Stimulated activated naive CD8-positive, alpha-beta T cell treated with anti-CD3 and anti-CD28 coated beads, Interleukin-15, Interleukin-2, amounts not matched to agents 100 ng/mL and 50 ng/mL, for 24 hours (primary cell): Measurements from ENCODE around the gene MGRN1.

Experiments used
- H3K27ac Mint-ChIP-seq: one replicate; pipeline ENCODE4 v1.8.0; 2021; ENCODE audit warnings: mild to moderate bottlenecking, mixed read lengths
- H3K27me3 Mint-ChIP-seq: one replicate; pipeline ENCODE4 v1.8.0; 2021; ENCODE audit warnings: mixed read lengths
- H3K36me3 Mint-ChIP-seq: one replicate; pipeline ENCODE4 v1.8.0; 2021; ENCODE audit warnings: low read depth, mixed read lengths
- H3K4me1 Mint-ChIP-seq: one replicate; pipeline ENCODE4 v1.8.0; 2021; ENCODE audit warnings: low read depth, mixed read lengths
- H3K4me3 Mint-ChIP-seq: one replicate; pipeline ENCODE4 v1.8.0; 2021; ENCODE audit warnings: mild to moderate bottlenecking, mixed read lengths
- H3K9me3 Mint-ChIP-seq: one replicate; pipeline ENCODE4 v1.8.0; 2021; ENCODE audit warnings: mixed read lengths

The MGRN1 gene

DNA sequence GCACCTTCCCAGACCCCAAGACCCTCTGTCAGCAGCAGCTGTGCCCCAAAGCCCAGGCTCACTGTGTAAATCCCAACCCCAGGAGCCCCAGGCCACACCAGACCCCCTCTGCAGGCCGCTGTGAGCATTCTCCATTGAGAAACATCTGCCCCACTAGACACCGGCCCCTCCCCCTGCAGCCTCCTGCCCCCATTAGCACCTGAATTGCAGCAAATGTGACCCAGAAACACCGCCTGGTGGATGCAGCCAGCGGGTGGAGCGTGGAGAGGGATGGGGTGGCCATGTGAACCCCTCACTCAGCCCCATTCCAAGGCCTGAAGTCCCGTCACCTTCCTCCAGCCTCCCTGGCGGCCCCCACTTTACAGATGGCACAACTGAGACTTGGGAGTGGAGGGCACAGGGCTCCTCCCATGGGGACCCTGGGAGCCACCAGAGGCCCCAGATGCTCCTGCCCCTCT lies 12.1 kb upstream of the MGRN1 start:
- Mint-ChIP-seq H3K27ac (no peak overlapping the region), H3K9me3 (no peaks in the 10 kb centered on the region), H3K4me3 (no peak overlapping the region), H3K4me1 (peaks cover 25% of the 10 kb centered on the region), H3K27me3 (no peaks in the 10 kb centered on the region), H3K36me3 (no peaks in the 10 kb centered on the region)

DNA sequence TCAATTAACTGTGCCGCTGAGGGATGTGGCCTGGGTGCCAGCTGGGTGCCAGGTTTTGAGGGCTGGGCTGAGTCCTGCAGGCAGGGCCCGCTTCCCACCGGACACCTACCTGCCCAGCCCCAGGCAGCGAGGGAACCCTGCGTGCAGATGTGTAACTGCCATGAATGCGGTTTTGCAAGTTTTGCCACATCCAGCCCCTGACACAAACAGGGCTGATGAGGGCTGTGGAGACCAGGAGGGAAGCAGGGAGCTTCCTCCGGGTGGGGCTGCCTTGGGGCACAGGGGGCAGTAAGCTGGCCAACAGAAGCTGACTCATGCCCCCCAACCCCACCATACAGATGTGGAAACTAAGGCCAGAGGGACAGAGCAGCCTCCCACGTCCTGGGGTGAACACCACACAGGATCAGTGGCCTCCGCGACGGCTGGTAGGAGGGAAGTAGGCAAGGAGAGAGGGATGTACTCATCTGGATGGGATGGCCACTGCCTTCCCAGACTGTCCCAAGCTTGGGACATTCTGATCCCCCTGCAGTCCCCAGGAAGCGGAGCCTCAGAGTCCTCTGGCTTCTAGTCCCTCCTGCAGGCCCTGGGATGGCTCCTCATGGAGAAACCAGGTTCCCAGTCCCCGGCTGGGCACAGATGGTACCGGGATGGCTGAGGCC lies 11.5 kb upstream of the MGRN1 start:
- peak overlapping the region; percentile 36 for H3K27ac Mint-ChIP-seq
- peak overlapping the region; percentile 80 for H3K4me3 Mint-ChIP-seq
- H3K4me1 Mint-ChIP-seq: peaks cover 25% of the 10 kb centered on the region
- H3K9me3 Mint-ChIP-seq: no peaks in the 10 kb centered on the region
- H3K27me3 Mint-ChIP-seq: no peaks in the 10 kb centered on the region
- H3K36me3 Mint-ChIP-seq: no peaks in the 10 kb centered on the region

DNA sequence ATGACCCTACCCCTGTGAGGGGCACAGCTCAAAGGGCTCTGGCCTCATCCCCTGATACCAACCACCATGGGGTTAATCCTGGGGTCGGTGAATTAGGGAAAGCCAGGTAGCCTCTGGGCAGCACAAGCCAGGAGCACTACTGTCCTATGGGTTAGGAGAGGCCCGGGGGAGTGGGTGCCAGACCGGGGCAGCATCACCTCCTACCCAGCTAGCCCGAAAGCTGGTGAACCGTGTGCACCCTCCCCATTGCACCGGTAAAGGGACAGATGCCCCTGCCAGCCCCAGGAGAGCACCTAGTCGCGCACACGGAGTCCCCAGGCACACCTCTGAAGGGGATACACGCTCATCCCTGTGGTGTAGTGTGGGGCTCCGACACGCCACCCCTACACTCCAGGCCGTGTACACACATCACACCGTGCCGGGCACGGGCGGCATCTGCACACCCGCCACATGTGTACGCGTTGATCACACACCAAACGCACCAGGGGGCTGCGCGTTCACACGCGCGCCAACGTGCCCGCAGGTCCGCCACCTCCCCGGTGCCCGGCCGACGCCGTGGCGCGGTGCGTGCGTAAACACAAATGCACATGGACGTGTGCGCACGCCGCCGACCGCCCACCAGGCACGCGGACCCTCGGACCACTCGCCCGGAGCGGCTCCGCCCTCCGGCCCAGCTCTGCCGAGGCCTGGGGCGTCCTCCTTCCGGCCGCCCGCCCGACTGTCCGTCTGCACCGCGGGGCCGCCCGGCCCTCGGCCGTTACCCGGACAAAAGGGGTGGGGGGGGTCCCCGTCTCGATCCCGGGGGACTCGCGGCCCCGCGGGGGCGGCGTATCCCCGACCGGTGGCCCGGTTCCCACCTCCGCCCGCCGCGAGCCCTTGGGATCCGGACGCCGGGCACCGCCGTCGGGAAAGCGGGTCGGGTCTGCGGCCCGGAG lies 10.7 kb upstream of the MGRN1 start:
- Mint-ChIP-seq H3K27me3 (no peaks in the 10 kb centered on the region), H3K36me3 (no peaks in the 10 kb centered on the region), H3K27ac (peak overlapping the region; percentile 65)

DNA sequence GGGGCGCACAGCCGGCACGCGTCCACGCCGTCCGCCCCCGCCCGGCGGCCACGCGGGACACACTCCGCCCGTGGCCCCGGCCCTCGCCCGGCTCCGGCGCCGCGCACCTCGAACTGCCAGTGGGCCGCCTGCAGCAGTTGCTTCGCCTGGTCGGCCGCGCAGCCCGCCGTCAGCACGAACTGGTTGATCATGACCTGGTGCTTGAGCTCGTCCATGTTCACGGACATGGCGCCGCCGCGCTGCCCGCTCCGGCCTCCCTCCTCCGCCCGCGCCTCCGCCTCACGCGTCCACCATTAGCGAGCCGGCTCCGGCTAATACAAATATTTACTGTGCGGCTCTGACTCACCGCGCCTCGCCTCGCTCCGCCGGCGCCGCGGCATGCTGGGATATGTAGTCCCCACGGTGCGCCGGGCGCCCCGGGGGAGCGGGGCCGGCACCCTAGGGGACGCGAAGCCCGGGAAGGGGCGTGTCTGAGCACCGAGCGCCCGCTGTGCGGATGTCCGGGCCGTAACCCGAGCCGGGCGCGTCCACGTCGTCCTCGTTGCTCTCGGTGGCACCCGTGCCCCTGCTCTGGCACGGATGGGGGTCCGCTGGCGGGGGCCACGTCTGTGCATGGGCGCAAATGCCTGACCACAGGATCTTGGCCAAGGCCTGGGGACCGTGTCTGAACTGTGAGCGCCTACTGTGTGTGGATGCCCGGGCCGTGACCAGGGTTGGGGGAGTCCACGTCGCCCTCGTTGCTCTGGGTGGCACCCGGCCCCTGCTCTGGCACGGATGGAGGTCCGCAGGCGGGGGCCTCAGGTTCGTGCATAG lies 9.8 kb upstream of the MGRN1 start, which contains the start of gene UBALD1:
Gene UBALD1, minus strand, starts transcription at position 318 of the 813 bp plus-strand sequence. Its CDS starts 91 bp downstream, at position 227.
- H3K27ac Mint-ChIP-seq: peak within 1 kb of the TSS; percentile 93
- H3K4me3 Mint-ChIP-seq: peak within 1 kb of the TSS; percentile 88
- no peaks in the 10 kb centered on the region for H3K9me3 Mint-ChIP-seq
- peaks cover 25% of the 10 kb centered on the region for H3K4me1 Mint-ChIP-seq
- no peaks in the 10 kb centered on the region for H3K27me3 Mint-ChIP-seq
- H3K36me3 Mint-ChIP-seq: no peaks in the 10 kb centered on the region

More for the DNA sequence above, 10.7 kb upstream of the MGRN1 start:
- Mint-ChIP-seq H3K4me3 (peak overlapping the region; percentile 80), H3K4me1 (peaks cover 25% of the 10 kb centered on the region), H3K9me3 (no peaks in the 10 kb centered on the region)

DNA sequence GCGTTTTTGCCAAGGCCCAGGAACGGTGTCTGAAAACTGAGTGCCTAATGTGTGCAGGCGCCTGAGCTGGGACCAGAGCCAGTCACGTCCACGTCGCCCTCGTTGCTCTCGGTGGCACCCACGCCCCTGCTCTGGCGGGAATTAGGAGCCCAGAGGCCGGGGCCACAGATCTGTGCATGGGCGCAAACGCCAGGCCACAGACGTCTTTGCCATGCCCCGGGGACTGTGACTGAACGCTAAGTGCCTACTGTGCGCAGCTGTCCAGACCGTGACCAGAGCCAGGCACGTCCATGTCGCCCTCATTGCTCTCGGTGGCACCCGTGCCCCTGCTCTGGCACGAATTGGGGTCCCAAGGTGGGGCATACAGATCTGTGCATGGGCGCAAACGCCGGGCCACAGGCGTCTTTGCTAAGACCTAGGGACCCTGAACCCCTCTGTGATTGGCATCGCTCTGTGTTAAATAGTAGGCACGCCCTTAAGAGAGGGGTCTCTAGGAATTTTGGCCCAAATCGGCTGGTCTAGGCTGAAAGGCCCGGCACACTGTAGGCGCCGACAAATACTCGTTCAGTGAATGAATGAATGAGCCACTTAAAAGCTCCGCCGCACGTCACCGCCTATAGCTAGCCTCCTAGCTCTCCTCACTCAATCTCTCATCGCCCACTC lies 9.1 kb upstream of the MGRN1 start:
- Mint-ChIP-seq H3K4me3 (peak overlapping the region; percentile 88), H3K4me1 (peaks cover 25% of the 10 kb centered on the region), H3K9me3 (no peaks in the 10 kb centered on the region), H3K27ac (peak overlapping the region; percentile 93), H3K27me3 (no peaks in the 10 kb centered on the region), H3K36me3 (no peaks in the 10 kb centered on the region)

DNA sequence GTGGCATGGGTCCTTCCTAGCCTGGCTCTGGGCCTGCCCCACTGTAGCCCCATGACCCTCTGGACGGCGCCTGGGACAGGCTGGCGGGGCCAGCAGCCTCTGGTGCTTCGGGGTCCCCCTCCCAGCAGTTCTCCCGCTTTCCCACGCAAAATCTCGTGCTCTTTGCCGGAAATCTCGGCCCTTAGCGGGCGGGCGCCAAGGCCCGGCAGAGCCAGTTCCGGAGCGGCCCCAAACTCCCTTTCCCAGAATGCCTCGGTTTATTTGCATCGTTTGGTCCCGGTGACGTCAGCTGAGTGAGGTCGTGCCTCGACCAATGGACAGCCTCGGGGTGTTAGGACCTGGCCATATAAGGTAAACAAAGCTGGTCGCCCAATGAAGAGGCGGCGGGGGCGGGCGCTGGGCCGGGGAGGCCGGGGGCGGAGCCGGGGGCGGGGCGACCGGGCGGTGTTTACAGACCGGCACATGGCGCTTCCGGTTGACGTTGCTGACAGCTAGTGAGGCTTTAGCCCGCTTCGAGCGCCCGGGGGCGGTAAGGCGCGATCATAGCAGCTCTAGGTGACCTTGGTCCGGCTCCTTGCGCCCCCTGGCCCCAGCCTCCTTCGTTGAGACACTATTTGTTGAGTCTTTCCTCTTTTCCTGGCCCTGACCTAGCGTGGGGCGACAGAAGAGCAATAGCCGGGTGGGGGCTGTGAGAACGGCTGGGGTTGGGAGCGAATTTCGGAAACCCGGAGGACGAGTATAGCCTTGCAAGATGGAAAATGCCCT lies 8.4 kb upstream of the MGRN1 start:
- H3K4me3 Mint-ChIP-seq: peak overlapping the region; percentile 91
- peaks cover 25% of the 10 kb centered on the region for H3K4me1 Mint-ChIP-seq
- H3K9me3 Mint-ChIP-seq: no peaks in the 10 kb centered on the region
- H3K36me3 Mint-ChIP-seq: no peaks in the 10 kb centered on the region
- peak overlapping the region; percentile 97 for H3K27ac Mint-ChIP-seq
- no peaks in the 10 kb centered on the region for H3K27me3 Mint-ChIP-seq

DNA sequence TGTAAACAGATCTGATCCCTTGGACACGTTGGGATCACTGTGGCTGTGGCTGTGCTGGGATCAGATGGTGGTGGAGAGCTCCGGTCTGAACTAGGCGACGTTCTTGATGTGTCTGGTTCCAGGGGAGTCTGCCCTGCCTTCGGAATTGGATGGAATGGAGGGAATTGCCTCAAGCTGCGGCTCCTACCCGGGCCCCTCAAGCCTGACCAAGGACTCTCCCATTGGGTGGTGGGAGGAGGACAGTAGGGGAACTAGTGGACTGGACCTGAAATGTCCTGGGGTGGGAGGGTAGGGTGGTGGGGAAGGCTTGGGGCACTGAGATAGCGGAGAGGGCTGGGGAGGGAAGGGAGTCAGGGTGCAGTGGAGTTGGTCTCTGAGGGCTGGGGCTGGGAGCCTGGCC lies 6.7 kb upstream of the MGRN1 start:
- no peaks in the 10 kb centered on the region for H3K27me3 Mint-ChIP-seq
- H3K36me3 Mint-ChIP-seq: no peaks in the 10 kb centered on the region
- H3K4me1 Mint-ChIP-seq: peaks cover 25% of the 10 kb centered on the region
- no peak overlapping the region for H3K4me3 Mint-ChIP-seq
- no peak overlapping the region for H3K27ac Mint-ChIP-seq
- no peaks in the 10 kb centered on the region for H3K9me3 Mint-ChIP-seq

DNA sequence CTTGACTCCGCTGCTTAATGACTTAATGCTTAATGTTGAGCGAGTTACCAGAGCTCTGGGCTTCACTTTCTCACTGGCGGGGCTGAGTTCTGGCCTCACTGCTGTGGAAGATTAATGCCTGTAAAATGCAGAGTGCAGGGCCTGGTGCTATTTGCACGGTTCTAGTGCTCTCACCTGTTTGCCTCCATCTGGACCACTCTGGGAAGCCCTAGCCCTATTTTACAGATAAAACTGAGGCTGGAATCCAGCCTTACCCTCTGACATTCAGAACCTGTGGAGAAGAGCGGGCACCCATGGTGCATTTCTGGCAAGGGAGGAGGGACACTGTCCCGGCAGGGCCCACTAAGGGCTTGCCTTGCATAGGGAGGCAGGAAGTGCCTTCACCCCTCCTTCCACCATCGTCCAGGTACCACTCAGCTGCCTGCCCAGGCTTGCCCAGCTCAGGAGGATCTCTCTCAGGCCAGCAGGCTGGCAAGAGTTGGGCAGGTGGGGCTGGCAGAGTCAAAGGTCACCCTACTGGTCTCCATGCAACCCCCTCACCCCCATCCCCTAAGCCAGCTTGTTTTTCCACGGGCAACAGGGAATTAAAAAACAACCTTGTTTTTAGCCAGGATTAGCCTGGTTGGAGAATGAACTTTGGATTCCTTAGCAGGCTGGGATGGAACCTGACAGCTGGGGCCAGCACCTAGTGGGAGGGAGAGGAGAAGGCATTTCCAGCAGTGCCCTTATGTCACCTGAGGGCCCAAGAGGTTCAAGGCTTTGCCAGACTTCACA lies 5.8 kb upstream of the MGRN1 start:
- Mint-ChIP-seq H3K4me3 (no peak overlapping the region), H3K27me3 (no peaks in the 10 kb centered on the region), H3K36me3 (no peaks in the 10 kb centered on the region), H3K4me1 (peaks cover 25% of the 10 kb centered on the region), H3K27ac (no peak overlapping the region), H3K9me3 (no peaks in the 10 kb centered on the region)

DNA sequence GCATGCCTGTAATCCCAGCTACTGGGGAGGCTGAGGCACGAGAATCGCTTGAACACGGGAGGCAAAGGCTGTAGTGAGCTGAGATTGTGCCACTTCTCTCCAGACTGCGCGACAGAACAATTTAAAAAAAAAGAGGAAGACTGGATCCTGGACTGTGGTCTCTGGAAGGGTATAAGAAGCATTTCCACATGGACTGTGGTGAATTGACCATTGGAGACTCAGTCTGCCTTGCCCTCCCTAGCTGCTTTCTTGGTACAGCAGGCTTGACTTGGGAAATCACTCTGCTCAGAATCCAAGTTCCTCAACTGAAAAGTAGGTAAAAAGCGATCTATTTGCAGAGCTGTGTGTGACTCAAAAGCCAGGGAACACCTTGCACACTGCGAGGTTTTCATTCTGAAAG lies 1.0 kb upstream of the MGRN1 start:
- Mint-ChIP-seq H3K4me1 (peaks cover 32% of the 10 kb centered on the region), H3K36me3 (no peaks in the 10 kb centered on the region), H3K9me3 (no peaks in the 10 kb centered on the region), H3K27me3 (no peaks in the 10 kb centered on the region), H3K27ac (peak overlapping the region; percentile 31), H3K4me3 (peak overlapping the region; percentile 30)

DNA sequence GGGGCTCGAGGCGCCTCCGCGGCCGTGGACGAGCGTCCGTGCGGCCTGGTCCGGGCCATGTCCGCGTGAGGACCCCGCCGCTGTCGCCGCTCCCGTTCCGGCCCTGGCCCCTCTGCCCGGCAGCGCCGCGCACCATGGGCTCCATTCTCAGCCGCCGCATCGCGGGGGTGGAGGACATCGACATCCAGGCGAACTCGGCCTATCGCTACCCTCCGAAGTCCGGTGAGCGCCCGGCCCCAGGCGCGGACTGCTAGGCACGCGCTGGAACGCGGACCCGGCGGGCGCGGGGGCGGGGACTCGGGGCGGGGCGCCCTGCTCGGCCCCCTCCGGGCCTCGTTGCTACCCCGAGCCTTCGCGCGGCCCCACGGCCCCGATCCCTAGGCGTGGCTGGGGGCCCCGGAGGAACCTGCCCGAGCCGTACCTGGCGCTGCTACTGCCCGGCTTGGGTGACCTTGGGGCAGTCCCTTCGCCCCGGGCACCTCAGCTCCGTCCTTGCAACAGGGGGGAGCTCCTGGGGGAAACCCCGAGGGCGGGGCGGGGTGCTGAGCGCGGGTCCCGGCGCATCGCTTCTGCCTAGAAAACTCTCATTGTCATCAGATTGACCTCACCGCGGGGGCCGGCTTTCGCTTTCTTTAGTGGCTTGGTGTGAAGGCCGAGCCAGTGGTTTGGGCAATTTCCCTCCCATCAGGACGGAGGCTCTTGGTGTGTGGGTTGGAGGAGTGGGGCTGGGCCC lies 367 bp downstream of the MGRN1 start:
- Mint-ChIP-seq H3K27me3 (no peaks in the 10 kb centered on the region), H3K4me3 (peak overlapping the region; percentile 98), H3K9me3 (no peaks in the 10 kb centered on the region), H3K36me3 (peaks cover 7% of the 10 kb centered on the region), H3K4me1 (peaks cover 36% of the 10 kb centered on the region), H3K27ac (peak overlapping the region; percentile 96)

DNA sequence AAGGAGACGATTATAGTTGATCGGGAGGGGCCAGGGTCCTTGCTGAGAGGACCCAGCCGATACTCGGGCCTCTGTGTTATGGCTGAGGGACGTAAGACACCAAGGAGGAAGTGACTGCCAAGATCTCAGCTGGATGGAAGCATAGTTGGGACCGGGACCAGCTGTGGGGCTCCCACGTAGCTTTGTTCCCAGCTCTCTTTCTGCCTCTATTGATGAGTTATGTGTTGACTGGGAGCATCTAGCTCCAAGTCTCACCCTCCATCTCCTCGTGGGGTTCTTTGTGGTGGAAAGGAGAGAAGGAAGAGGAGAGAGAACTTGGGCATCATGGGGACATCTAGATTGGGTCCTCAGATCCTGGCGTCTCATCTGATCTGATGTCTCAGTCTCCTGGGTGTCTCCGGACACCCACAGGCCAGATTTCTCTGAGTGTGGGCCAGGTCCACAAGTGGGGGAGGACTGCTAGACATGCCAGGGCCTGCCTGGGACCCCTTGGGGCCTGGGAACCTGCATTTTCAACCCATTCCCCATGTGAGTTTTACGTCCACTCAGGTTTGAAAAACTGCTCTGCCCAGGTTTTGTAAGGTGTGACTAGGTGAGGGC lies 1.0 kb downstream of the MGRN1 start:
- Mint-ChIP-seq H3K9me3 (no peaks in the 10 kb centered on the region), H3K27me3 (no peaks in the 10 kb centered on the region), H3K36me3 (peaks cover 7% of the 10 kb centered on the region), H3K27ac (peak overlapping the region; percentile 96), H3K4me1 (peaks cover 36% of the 10 kb centered on the region), H3K4me3 (peak overlapping the region; percentile 98)

DNA sequence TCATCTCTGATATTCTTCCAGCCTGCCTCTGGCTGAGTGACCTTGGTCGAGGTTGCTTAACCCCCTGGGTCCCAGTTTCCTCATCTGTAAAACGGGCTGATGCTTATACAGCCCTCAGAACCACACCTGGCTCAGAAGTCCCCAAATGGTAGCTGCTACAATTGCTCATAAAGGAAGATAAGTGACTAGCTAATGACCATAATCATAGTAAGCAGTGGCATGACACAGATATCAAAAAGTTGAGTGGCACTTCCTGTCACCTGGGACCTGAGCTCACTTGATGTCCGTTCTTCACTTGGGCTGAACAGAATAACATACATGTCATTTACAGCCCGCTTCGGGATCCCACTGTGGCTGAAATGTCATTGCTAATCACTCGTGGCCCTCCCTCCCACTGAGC lies 1.8 kb downstream of the MGRN1 start:
- H3K36me3 Mint-ChIP-seq: peaks cover 12% of the 10 kb centered on the region
- no peaks in the 10 kb centered on the region for H3K27me3 Mint-ChIP-seq

More for the DNA sequence above, 1.8 kb downstream of the MGRN1 start:
- Mint-ChIP-seq H3K4me1 (peaks cover 36% of the 10 kb centered on the region), H3K4me3 (peak overlapping the region; percentile 98), H3K27ac (peak overlapping the region; percentile 96), H3K9me3 (no peaks in the 10 kb centered on the region)
